Ovary (tissue), 3 donors: ENCODE data around the gene FAM24B.

Experiments used
- EP300 ChIP-seq: sonication (generic); formaldehyde crosslinking; IDR thresholded peaks from one replicate; pipeline ENCODE4 v1.6.1; 2017; ENCODE audit warnings: antibody characterized with exemption
- POLR2A ChIP-seq: fragments of 450-650 bp; IDR thresholded peaks from one replicate; pipeline ENCODE4 v1.6.1; 2017; ENCODE audit warnings: antibody characterized with exemption, mild to moderate bottlenecking, moderate library complexity
- TF ChIP-seq, protein P1 (sequence below), 3 donors: fragments of 450-650 bp in 2 of 3; fragments of 200-600 bp in 1 of 3; IDR thresholded peaks; one replicate each; pipeline versions ENCODE4 v1.5.1 to v1.8.0; 2016 to 2022; ENCODE audit warnings: antibody characterized with exemption in 3 of 3, mild to moderate bottlenecking in 1 of 3
- donor health status: DM: no; HTN: no; CAD: no.

DNA sequence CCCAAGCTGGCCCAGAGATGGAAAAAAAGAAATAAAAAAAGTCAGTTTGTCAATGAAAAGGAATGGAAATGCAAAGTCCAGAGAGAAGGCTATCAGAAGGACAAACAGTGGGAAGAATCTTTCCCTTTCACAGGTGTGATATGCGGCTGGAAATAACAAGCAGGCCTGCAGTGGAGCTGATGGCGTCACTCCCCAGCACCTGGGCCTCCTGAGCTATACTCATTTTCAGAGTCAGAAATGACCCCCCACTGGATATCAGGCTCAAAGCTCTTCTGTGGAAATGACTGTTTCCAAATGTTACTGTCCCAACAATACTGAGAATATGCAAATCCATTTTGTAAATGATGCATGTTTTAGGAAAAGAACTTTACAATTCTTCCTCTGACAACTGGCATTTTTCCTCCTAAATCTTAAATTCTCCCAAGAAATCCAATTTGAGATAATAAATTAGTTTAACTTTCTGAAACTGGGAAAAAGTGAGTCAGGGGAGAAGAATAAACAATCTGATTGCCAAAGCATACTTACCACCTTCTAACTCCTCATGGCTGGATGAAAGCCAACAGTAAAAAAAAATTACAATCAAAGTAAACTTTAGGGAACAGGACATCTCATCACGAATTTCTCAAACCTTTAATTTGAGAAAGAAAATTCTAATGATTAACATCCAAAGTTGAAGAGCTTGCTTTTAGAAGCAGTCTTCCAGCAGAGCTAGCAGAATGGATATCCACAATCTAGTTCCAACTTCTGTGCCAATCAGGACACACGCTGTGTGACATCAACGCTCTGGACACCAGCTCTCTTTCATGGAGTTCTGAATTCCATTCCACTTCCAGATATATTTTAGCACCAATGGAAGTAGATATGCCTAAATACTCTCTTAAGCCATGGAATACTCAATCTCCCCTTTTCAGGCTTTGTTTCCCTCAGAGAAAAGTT lies 28.4 kb downstream of the FAM24B start:
- TF ChIP-seq, protein P1, sequence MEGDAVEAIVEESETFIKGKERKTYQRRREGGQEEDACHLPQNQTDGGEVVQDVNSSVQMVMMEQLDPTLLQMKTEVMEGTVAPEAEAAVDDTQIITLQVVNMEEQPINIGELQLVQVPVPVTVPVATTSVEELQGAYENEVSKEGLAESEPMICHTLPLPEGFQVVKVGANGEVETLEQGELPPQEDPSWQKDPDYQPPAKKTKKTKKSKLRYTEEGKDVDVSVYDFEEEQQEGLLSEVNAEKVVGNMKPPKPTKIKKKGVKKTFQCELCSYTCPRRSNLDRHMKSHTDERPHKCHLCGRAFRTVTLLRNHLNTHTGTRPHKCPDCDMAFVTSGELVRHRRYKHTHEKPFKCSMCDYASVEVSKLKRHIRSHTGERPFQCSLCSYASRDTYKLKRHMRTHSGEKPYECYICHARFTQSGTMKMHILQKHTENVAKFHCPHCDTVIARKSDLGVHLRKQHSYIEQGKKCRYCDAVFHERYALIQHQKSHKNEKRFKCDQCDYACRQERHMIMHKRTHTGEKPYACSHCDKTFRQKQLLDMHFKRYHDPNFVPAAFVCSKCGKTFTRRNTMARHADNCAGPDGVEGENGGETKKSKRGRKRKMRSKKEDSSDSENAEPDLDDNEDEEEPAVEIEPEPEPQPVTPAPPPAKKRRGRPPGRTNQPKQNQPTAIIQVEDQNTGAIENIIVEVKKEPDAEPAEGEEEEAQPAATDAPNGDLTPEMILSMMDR (IDR thresholded peaks at IDR 0.05): no peak
- TF ChIP-seq POLR2A (no peak), EP300 (no peak)
